ENCODE measurements around the gene KRTAP19-4. TPM values are rescaled to one million over a fixed set of nuclear protein-coding genes. Genes with fewer than 3 reads are reported as not detected.

KRTAP19-4 gene
- polyA plus RNA-seq, 1 donor from 2014 or later = not detected

DNA sequence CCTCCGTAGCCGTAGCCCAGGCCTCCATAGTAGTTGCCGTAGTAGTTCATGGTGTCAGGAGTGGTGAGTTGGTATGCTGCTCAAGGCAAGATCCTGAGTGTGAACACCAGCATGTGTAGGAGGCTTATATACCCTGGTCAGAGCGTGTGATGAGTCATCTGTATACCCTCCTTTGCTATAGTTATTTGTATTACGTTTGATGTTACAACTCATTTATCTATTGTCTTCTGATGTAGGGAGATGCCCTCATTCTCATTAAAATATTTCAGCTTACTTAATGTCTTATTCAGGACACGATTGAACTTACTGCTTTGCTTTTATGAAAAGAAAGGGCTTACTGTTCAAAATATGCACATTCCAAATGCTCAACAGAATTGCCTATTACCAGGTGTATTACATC is 5.1 kb upstream of the KRTAP19-4 start, which contains the start of gene KRTAP19-5:
KRTAP19-5 (minus strand) TSS at position 101 of the 400 bp plus-strand sequence; CDS start at position 50, 51 bp downstream.
- no peak within 1 kb of the TSS for H3K4me2 ChIP-seq (ENCODE audit: low read length)
- H3K4me3 ChIP-seq (ENCODE audit: low read length) = no peak within 1 kb of the TSS
- H3F3A ChIP-seq (ENCODE audit: insufficient read depth, low read length, poor library complexity, severe bottlenecking) = no peaks in the 10 kb centered on the region
- H3K27ac ChIP-seq (ENCODE audit: low read length) = no peak within 1 kb of the TSS
- H3K9me3 ChIP-seq (ENCODE audit: low read length) = no peaks in the 10 kb centered on the region
- H3K9ac ChIP-seq (ENCODE audit: low read length) = no peak within 1 kb of the TSS
- H4K20me1 ChIP-seq (ENCODE audit: insufficient read depth) = no peaks in the 10 kb centered on the region
- H2AFZ ChIP-seq (ENCODE audit: low read depth, low read length) = no peak within 1 kb of the TSS
- H3K36me3 ChIP-seq (ENCODE audit: insufficient read depth, low read length) = no peaks in the 10 kb centered on the region
- no peak for TF ChIP-seq TAF1 (IDR thresholded peaks at IDR 0.05; ENCODE audit: low read depth)
- no peak for TF ChIP-seq EP300 (conservative IDR thresholded peaks at IDR 0.05; ENCODE audit: poor library complexity, severe bottlenecking)
- TF ChIP-seq MXI1 (conservative IDR thresholded peaks at IDR 0.05; ENCODE audit: poor library complexity, severe bottlenecking) = no peak
- TF ChIP-seq SMC3 (conservative IDR thresholded peaks at IDR 0.05; ENCODE audit: poor library complexity) = no peak
- TF ChIP-seq EZH2 (IDR thresholded peaks at IDR 0.05; ENCODE audit: borderline replicate concordance, insufficient read depth, low read length, poor library complexity, severe bottlenecking) = no peak
- TF ChIP-seq POLR2AphosphoS5 (IDR thresholded peaks at IDR 0.05) = no peak
- no peak for TF ChIP-seq RAD21 (conservative IDR thresholded peaks at IDR 0.05)
- TF ChIP-seq REST (IDR thresholded peaks at IDR 0.05; ENCODE audit: borderline replicate concordance) = no peak
- TF ChIP-seq, protein P1, sequence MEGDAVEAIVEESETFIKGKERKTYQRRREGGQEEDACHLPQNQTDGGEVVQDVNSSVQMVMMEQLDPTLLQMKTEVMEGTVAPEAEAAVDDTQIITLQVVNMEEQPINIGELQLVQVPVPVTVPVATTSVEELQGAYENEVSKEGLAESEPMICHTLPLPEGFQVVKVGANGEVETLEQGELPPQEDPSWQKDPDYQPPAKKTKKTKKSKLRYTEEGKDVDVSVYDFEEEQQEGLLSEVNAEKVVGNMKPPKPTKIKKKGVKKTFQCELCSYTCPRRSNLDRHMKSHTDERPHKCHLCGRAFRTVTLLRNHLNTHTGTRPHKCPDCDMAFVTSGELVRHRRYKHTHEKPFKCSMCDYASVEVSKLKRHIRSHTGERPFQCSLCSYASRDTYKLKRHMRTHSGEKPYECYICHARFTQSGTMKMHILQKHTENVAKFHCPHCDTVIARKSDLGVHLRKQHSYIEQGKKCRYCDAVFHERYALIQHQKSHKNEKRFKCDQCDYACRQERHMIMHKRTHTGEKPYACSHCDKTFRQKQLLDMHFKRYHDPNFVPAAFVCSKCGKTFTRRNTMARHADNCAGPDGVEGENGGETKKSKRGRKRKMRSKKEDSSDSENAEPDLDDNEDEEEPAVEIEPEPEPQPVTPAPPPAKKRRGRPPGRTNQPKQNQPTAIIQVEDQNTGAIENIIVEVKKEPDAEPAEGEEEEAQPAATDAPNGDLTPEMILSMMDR (IDR thresholded peaks at IDR 0.05; ENCODE audit: poor library complexity, severe bottlenecking) = no peak
- no peaks in the 10 kb centered on the region for H3K27me3 ChIP-seq (ENCODE audit: insufficient read depth, low read depth, low read length)
- no peaks in the 10 kb centered on the region for H3K9me2 ChIP-seq (ENCODE audit: insufficient read depth, low read length)
- no peaks in the 10 kb centered on the region for H3K79me2 ChIP-seq (replicated peaks; ENCODE audit: insufficient read depth, low read length)

- H3K9ac ChIP-seq (ENCODE audit: low read length) = no peak within 1 kb of the TSS
- no peak within 1 kb of the TSS for H3K4me2 ChIP-seq (ENCODE audit: low read length)
- no peaks in the 10 kb centered on the region for H4K20me1 ChIP-seq (ENCODE audit: insufficient read depth)
- no peaks in the 10 kb centered on the region for H3K36me3 ChIP-seq (ENCODE audit: insufficient read depth, low read length)
- no peak within 1 kb of the TSS for H3K4me3 ChIP-seq (ENCODE audit: low read length)
- H3K9me2 ChIP-seq (ENCODE audit: insufficient read depth, low read length) = no peaks in the 10 kb centered on the region
- H3K79me2 ChIP-seq (replicated peaks; ENCODE audit: insufficient read depth, low read length) = no peaks in the 10 kb centered on the region
- no peaks in the 10 kb centered on the region for H3K9me3 ChIP-seq (ENCODE audit: low read length)
- no peak within 1 kb of the TSS for H3K27ac ChIP-seq (ENCODE audit: low read length)
- H2AFZ ChIP-seq (ENCODE audit: low read depth, low read length) = no peak within 1 kb of the TSS
- no peaks in the 10 kb centered on the region for H3K27me3 ChIP-seq (ENCODE audit: insufficient read depth, low read depth, low read length)
- no peaks in the 10 kb centered on the region for H3F3A ChIP-seq (ENCODE audit: insufficient read depth, low read length, poor library complexity, severe bottlenecking)
- TF ChIP-seq, protein P1 (IDR thresholded peaks at IDR 0.05; ENCODE audit: poor library complexity, severe bottlenecking) = no peak
- no peak for TF ChIP-seq RAD21 (conservative IDR thresholded peaks at IDR 0.05)
- TF ChIP-seq POLR2AphosphoS5 (IDR thresholded peaks at IDR 0.05) = no peak
- no peak for TF ChIP-seq TAF1 (IDR thresholded peaks at IDR 0.05; ENCODE audit: low read depth)
- no peak for TF ChIP-seq MXI1 (conservative IDR thresholded peaks at IDR 0.05; ENCODE audit: poor library complexity, severe bottlenecking)
- TF ChIP-seq EZH2 (IDR thresholded peaks at IDR 0.05; ENCODE audit: borderline replicate concordance, insufficient read depth, low read length, poor library complexity, severe bottlenecking) = no peak
- no peak for TF ChIP-seq REST (IDR thresholded peaks at IDR 0.05; ENCODE audit: borderline replicate concordance)
- no peak for TF ChIP-seq EP300 (conservative IDR thresholded peaks at IDR 0.05; ENCODE audit: poor library complexity, severe bottlenecking)
- no peak for TF ChIP-seq SMC3 (conservative IDR thresholded peaks at IDR 0.05; ENCODE audit: poor library complexity)
Observed at GRCh38 chr21:30491963-30492428, 5.0 kb downstream of the KRTAP19-4 start, which contains the start of gene KRTAP19-3. Gene KRTAP19-3, minus strand, starts transcription at chr21:30492013. Its CDS starts 56 bp downstream, at chr21:30491957.
